ENCODE results near the gene RBFA. TPM values are rescaled to one million over a fixed set of nuclear protein-coding genes. Genes with fewer than 3 reads are reported as not detected.

Gene RBFA
- total and polyA plus RNA-seq, 7 donors: 9.0 to 39.5 (median 21.5) TPM

DNA sequence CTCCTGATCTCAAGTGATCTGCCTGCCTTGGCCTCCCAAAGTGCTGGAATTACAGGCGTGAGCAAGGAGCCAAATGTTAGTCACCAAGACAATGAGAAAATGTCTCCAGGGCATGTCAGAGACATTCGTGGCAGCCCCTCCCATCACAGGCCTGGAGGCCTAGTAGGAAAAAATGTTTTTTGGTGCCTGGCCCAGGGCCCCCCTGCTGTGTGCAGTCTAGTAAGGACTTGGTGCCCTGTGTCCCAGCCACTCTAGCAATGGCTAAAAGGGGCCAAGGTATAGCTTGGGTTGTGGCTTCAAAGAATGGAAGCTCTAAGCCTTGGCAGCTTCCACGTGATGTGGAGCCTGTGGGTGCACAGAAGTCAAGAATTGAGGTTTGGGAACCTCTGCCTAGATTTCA is 33.4 kb upstream of the RBFA start:
- intact Hi-C loops (cut with DNase I): no loop called here
- Histone ChIP-seq H3K27ac (no peak overlapping the region), H3K36me3 (no peaks in the 10 kb centered on the region), H3K4me1 (no peaks in the 10 kb centered on the region), H3K27me3 (no peaks in the 10 kb centered on the region), H3K4me3 (no peak overlapping the region), H3K9me3 (peaks cover 0 to 12% (median 0%) of the 10 kb centered on the region in 4 donors)
- no peak for DNase-seq
- TF ChIP-seq POLR2A (IDR thresholded peaks at IDR 0.05) (no peak), EP300 (IDR thresholded peaks at IDR 0.05) (no peak), CTCF (IDR thresholded peaks at IDR 0.05) (no peak), POLR2AphosphoS5 (IDR thresholded peaks at IDR 0.05) (no peak)
- 82 to 90% methylated on average over 3 of the region's 3 CpGs for WGBS, 2 donors

GRCh38 chr18:80002468-80002867 is 31.8 kb upstream of the RBFA start:
- H3K27ac ChIP-seq: no peak overlapping the region
- TF ChIP-seq POLR2AphosphoS5 (IDR thresholded peaks at IDR 0.05) (no peak), POLR2A (IDR thresholded peaks at IDR 0.05) (no peak), CTCF (IDR thresholded peaks at IDR 0.05) (no peak), EP300 (IDR thresholded peaks at IDR 0.05) (no peak)
- no peak for DNase-seq
- no peaks in the 10 kb centered on the region for H3K36me3 ChIP-seq
- no peak overlapping the region for H3K4me3 ChIP-seq
- WGBS, 2 donors: 95 to 96% methylated on average over 5 of the region's 5 CpGs
- no peaks in the 10 kb centered on the region for H3K27me3 ChIP-seq
- H3K4me1 ChIP-seq: no peaks in the 10 kb centered on the region
- H3K9me3 ChIP-seq: peaks cover 0 to 12% (median 0%) of the 10 kb centered on the region in 4 donors
- intact Hi-C loops (cut with DNase I): no loop called here

- no peak for TF ChIP-seq POLR2A (IDR thresholded peaks at IDR 0.05)
- TF ChIP-seq POLR2AphosphoS5 (IDR thresholded peaks at IDR 0.05): no peak
- no peak for TF ChIP-seq EP300 (IDR thresholded peaks at IDR 0.05)
- TF ChIP-seq CTCF (IDR thresholded peaks at IDR 0.05): no peak
- WGBS, 2 donors: 87% methylated on average over 12 of the region's 12 CpGs
These were observed 29.5 kb upstream of the RBFA start for GRCh38 chr18:80004600-80005342.

DNA sequence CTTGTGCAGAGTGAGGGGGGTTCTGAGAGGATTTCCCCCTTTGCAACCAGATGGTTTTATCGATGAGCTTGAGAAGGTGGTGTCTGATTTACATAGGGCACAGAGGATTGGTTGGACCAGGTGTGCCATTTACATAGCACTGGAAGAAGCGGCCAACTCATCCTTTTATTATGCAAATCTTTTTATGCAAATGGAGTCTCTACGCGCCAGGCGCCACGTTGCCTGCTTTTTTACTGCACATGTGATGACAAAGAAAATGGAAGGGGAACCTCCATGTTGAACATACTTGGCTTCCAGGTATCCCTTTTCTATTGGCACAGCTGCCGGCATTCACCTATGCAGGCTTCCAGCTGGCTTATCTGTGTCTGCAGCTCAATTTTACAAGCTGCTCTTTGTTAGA is 27.5 kb upstream of the RBFA start:
- no peak overlapping the region for H3K27ac ChIP-seq
- H3K36me3 ChIP-seq: no peaks in the 10 kb centered on the region
- H3K9me3 ChIP-seq: no peaks in the 10 kb centered on the region
- DNase-seq: no peak
- TF ChIP-seq CTCF (IDR thresholded peaks at IDR 0.05): no peak
- no peak for TF ChIP-seq POLR2A (IDR thresholded peaks at IDR 0.05)
- no peak for TF ChIP-seq EP300 (IDR thresholded peaks at IDR 0.05)
- TF ChIP-seq POLR2AphosphoS5 (IDR thresholded peaks at IDR 0.05): no peak
- intact Hi-C loops (cut with DNase I): no loop called here
- 81 to 84% methylated on average over 7 of the region's 7 CpGs for WGBS, 2 donors
- H3K4me1 ChIP-seq: peaks cover 0 to 20% (median 16%) of the 10 kb centered on the region in 4 donors
- no peak overlapping the region for H3K4me3 ChIP-seq
- no peaks in the 10 kb centered on the region for H3K27me3 ChIP-seq

More at GRCh38 chr18:80004600-80005342, 29.5 kb upstream of the RBFA start:
- no peak for DNase-seq
- H3K4me1 ChIP-seq: peaks cover 0 to 6% (median 4%) of the 10 kb centered on the region in 4 donors
- intact Hi-C loops (cut with DNase I): no loop called here
- H3K27me3 ChIP-seq: no peaks in the 10 kb centered on the region
- H3K4me3 ChIP-seq: no peak overlapping the region
- H3K9me3 ChIP-seq: peaks cover 0 to 12% (median 0%) of the 10 kb centered on the region in 4 donors
- no peaks in the 10 kb centered on the region for H3K36me3 ChIP-seq
- H3K27ac ChIP-seq: no peak overlapping the region
